Lower lobe of right lung (tissue), 2 donors: ENCODE results near the gene VMP1. TPM values are rescaled to one million over a fixed set of nuclear protein-coding genes. Genes with fewer than 3 reads are reported as not detected.

ENCODE experiments used
- ATAC-seq, 2 donors: fragments of 200-7000 bp; cut with Tn5 transposase; one replicate each; pipeline ENCODE4 v1.9.1; 2020 to 2022; ENCODE audit warnings: mild to moderate bottlenecking in 2 of 2, moderate library complexity in 2 of 2
- DNase-seq: peaks from one replicate; pipeline ENCODE4 v3.0.0-alpha.2; 2020
- H3K27ac ChIP-seq: fragments of 200-600 bp; one replicate; pipeline ENCODE4 v1.8.0; 2022
- H3K27me3 ChIP-seq: fragments of 200-600 bp; one replicate; pipeline ENCODE4 v1.8.0; 2022; ENCODE audit warnings: low read depth
- H3K36me3 ChIP-seq: fragments of 200-600 bp; one replicate; pipeline ENCODE4 v1.8.0; 2022; ENCODE audit warnings: mild to moderate bottlenecking
- H3K4me1 ChIP-seq: fragments of 200-600 bp; one replicate; pipeline ENCODE4 v1.8.0; 2022
- H3K4me3 ChIP-seq: fragments of 200-600 bp; one replicate; pipeline ENCODE4 v1.8.0; 2022; ENCODE audit warnings: mild to moderate bottlenecking
- H3K9me3 ChIP-seq: fragments of 200-600 bp; one replicate; pipeline ENCODE4 v1.8.0; 2022
- CTCF ChIP-seq: fragments of 200-600 bp; IDR thresholded peaks from one replicate; pipeline ENCODE4 v1.8.0; 2022; ENCODE audit warnings: antibody characterized with exemption, mild to moderate bottlenecking
- intact Hi-C: fragments of 100-400 bp; cut with DNase I; formaldehyde crosslinking; loops from one replicate; pipeline ENCODE4 v1.11.0; 2022
- total RNA-seq: library from RNA; stranded (reverse); fragmentation: NEBNext Ultra II Directional; extraction: Animal tissue kit (Norgen Biotek cat#: 25700); gene quantifications from one replicate; pipeline ENCODE4 v1.2.1, GENCODE V29; 2021
- donor health status: DM: no; HTN: yes; CAD: no; lungs with severe emphysema.

Gene VMP1
- total RNA-seq, 1 donor from 2014 or later = 176 TPM

GRCh38 chr17:59684967-59685366 is 22.5 kb upstream of the VMP1 start:
- Histone ChIP-seq H3K36me3 (peaks cover 100% of the 10 kb centered on the region), H3K27ac (no peak overlapping the region), H3K4me3 (no peak overlapping the region), H3K4me1 (no peaks in the 10 kb centered on the region), H3K9me3 (no peaks in the 10 kb centered on the region), H3K27me3 (no peaks in the 10 kb centered on the region)
- intact Hi-C loops = no loop called here
- no peak for ATAC-seq
- TF ChIP-seq CTCF = no peak
- DNase-seq = no peak

GRCh38 chr17:59688008-59688407 is 19.4 kb upstream of the VMP1 start:
- Histone ChIP-seq H3K4me1 (no peaks in the 10 kb centered on the region), H3K36me3 (peaks cover 100% of the 10 kb centered on the region), H3K27me3 (no peaks in the 10 kb centered on the region), H3K4me3 (no peak overlapping the region), H3K27ac (no peak overlapping the region), H3K9me3 (no peaks in the 10 kb centered on the region)
- no peak for TF ChIP-seq CTCF
- ATAC-seq = no peak
- intact Hi-C loops = no loop called here
- DNase-seq = no peak

- no peak for DNase-seq
- no peaks in the 10 kb centered on the region for H3K4me1 ChIP-seq
- no peak for ATAC-seq
- no peaks in the 10 kb centered on the region for H3K27me3 ChIP-seq
- no peak for TF ChIP-seq CTCF
- no peak overlapping the region for H3K27ac ChIP-seq
- intact Hi-C loops = no loop called here
- peaks cover 100% of the 10 kb centered on the region for H3K36me3 ChIP-seq
- H3K9me3 ChIP-seq = no peaks in the 10 kb centered on the region
- no peak overlapping the region for H3K4me3 ChIP-seq
Measured at GRCh38 chr17:59688496-59688895, 19.0 kb upstream of the VMP1 start.

GRCh38 chr17:59693582-59693981 is 13.9 kb upstream of the VMP1 start:
- H3K4me3 ChIP-seq = no peak overlapping the region
- peaks cover 100% of the 10 kb centered on the region for H3K36me3 ChIP-seq
- no peaks in the 10 kb centered on the region for H3K4me1 ChIP-seq
- no peak for ATAC-seq
- H3K27ac ChIP-seq = no peak overlapping the region
- no peaks in the 10 kb centered on the region for H3K27me3 ChIP-seq
- TF ChIP-seq CTCF = no peak
- H3K9me3 ChIP-seq = no peaks in the 10 kb centered on the region
- DNase-seq = no peak
- intact Hi-C loops = no loop called here

GRCh38 chr17:59694344-59694743 is 13.1 kb upstream of the VMP1 start:
- Histone ChIP-seq H3K27ac (no peak overlapping the region), H3K27me3 (no peaks in the 10 kb centered on the region), H3K36me3 (peaks cover 100% of the 10 kb centered on the region), H3K9me3 (no peaks in the 10 kb centered on the region), H3K4me1 (no peaks in the 10 kb centered on the region), H3K4me3 (no peak overlapping the region)
- no peak for TF ChIP-seq CTCF
- DNase-seq = no peak
- no peak for ATAC-seq
- intact Hi-C loops = no loop called here
